Osteocyte (in vitro differentiated cells): ENCODE data around the gene ZMYND8. TPM values are rescaled to one million over a fixed set of nuclear protein-coding genes. Genes with fewer than 3 reads are reported as not detected.
"Not testable (repeated sequence)": the region's sequence is repeated elsewhere in the genome, so short reads cannot be mapped to it uniquely, and the experiment has no call there.

Source experiments
- DNase-seq: peaks from one replicate; pipeline ENCODE4 v3.0.0; 2021; ENCODE audit warnings: mixed read lengths; ENCODE audit not compliant: unreplicated experiment; ENCODE audit errors: extremely low spot score
- H3K27ac Mint-ChIP-seq: one replicate; pipeline ENCODE4 v1.8.0; 2021; ENCODE audit warnings: mild to moderate bottlenecking, mixed read lengths; ENCODE audit not compliant: unreplicated experiment
- H3K27me3 Mint-ChIP-seq: one replicate; pipeline ENCODE4 v1.8.0; 2021; ENCODE audit warnings: mixed read lengths; ENCODE audit not compliant: unreplicated experiment
- H3K36me3 Mint-ChIP-seq: one replicate; pipeline ENCODE4 v1.8.0; 2021; ENCODE audit warnings: mixed read lengths; ENCODE audit not compliant: unreplicated experiment
- H3K4me1 Mint-ChIP-seq: one replicate; pipeline ENCODE4 v1.8.0; 2021; ENCODE audit warnings: mixed read lengths; ENCODE audit not compliant: unreplicated experiment
- H3K4me3 Mint-ChIP-seq: one replicate; pipeline ENCODE4 v1.8.0; 2021; ENCODE audit warnings: mild to moderate bottlenecking, moderate library complexity, mixed read lengths; ENCODE audit not compliant: unreplicated experiment
- H3K9me3 Mint-ChIP-seq: one replicate; pipeline ENCODE4 v1.8.0; 2021; ENCODE audit warnings: mixed read lengths; ENCODE audit not compliant: unreplicated experiment
- CTCF ChIP-seq: fragments of 200-600 bp; sonication (generic); IDR thresholded peaks from 2 replicates; pipeline ENCODE4 v1.5.0; 2021; ENCODE audit warnings: antibody characterized with exemption, mild to moderate bottlenecking, moderate library complexity
- total RNA-seq: library from RNA; stranded (reverse); gene quantifications from 2 replicates; pipeline ENCODE4 v1.2.1, GENCODE V29; 2021

Gene ZMYND8
- total RNA-seq, 1 donor from 2014 or later: 96.5 TPM

- DNase-seq: no peak
- Mint-ChIP-seq H3K27me3 (no peaks in the 10 kb centered on the region), H3K4me1 (no peaks in the 10 kb centered on the region), H3K4me3 (no peak overlapping the region), H3K36me3 (no peaks in the 10 kb centered on the region), H3K9me3 (no peaks in the 10 kb centered on the region), H3K27ac (no peak overlapping the region)
- TF ChIP-seq CTCF: no peak
These were observed 175.2 kb downstream of the ZMYND8 start for GRCh38 chr20:47181056-47181862.

DNA sequence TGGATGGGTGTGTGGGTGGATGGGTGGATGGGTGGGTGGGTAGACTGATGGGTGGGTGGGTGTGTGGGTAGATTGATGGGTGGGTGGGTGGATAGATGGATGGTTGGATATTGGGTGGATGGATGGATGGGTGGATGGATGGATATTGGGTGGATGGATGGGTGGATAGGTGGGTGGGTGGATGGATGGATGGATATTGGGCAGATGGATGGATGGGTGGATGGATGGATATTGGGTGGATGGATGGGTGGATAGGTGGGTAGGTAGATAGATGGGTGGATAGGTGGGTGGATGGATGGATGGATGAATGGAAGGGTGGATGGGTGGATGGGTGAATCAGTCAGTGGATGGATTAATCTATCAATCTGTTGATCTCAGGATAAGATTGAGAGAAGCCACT, 177.2 kb downstream of the ZMYND8 start:
- TF ChIP-seq CTCF: no peak
- Mint-ChIP-seq H3K27ac (no peak overlapping the region), H3K27me3 (peaks cover 5% of the 10 kb centered on the region)

GRCh38 chr20:47178851-47179250, 177.6 kb downstream of the ZMYND8 start:
- Mint-ChIP-seq H3K27me3 (peaks cover 5% of the 10 kb centered on the region), H3K9me3 (no peaks in the 10 kb centered on the region), H3K4me3 (no peak overlapping the region), H3K27ac (no peak overlapping the region), H3K36me3 (no peaks in the 10 kb centered on the region), H3K4me1 (no peaks in the 10 kb centered on the region)
- TF ChIP-seq CTCF: no peak
- no peak for DNase-seq

More for the DNA sequence above, 177.2 kb downstream of the ZMYND8 start:
- H3K4me1 Mint-ChIP-seq: no peaks in the 10 kb centered on the region
- H3K9me3 Mint-ChIP-seq: no peaks in the 10 kb centered on the region
- no peak for DNase-seq
- no peaks in the 10 kb centered on the region for H3K36me3 Mint-ChIP-seq
- no peak overlapping the region for H3K4me3 Mint-ChIP-seq

DNA sequence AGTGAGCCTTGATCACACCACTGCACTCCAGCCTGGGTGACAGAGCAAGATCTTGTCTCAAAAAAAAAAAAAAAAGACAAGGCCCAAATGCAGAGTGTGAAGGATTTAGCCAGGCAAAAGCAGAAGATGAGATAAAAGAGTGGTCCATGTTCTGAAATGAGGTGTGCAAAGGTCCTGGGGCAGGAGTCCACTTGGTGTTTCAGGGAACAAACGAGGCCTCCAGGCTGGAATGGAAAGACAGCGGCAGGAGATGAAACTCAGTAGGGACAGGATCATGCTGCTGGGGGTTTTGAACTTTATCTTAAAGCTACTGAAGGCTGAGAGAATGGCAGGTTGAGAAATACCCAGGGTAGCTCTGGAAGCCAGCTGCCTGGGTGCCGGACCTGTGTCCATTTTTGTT, 178.2 kb downstream of the ZMYND8 start:
- no peak for DNase-seq
- no peaks in the 10 kb centered on the region for H3K4me1 Mint-ChIP-seq

GRCh38 chr20:47176217-47176616, 180.3 kb downstream of the ZMYND8 start:
- H3K9me3 Mint-ChIP-seq, H3K4me3 Mint-ChIP-seq, H3K27me3 Mint-ChIP-seq, H3K36me3 Mint-ChIP-seq, H3K4me1 Mint-ChIP-seq, H3K27ac Mint-ChIP-seq, DNase-seq: not testable (repeated sequence)

More for the DNA sequence above, 178.2 kb downstream of the ZMYND8 start:
- H3K27me3 Mint-ChIP-seq: peaks cover 5% of the 10 kb centered on the region
- no peak overlapping the region for H3K4me3 Mint-ChIP-seq
- H3K36me3 Mint-ChIP-seq: no peaks in the 10 kb centered on the region
- no peak for TF ChIP-seq CTCF
- no peaks in the 10 kb centered on the region for H3K9me3 Mint-ChIP-seq
- no peak overlapping the region for H3K27ac Mint-ChIP-seq
